Measurements from ENCODE around the gene RPA3.

The RPA3 gene

DNA sequence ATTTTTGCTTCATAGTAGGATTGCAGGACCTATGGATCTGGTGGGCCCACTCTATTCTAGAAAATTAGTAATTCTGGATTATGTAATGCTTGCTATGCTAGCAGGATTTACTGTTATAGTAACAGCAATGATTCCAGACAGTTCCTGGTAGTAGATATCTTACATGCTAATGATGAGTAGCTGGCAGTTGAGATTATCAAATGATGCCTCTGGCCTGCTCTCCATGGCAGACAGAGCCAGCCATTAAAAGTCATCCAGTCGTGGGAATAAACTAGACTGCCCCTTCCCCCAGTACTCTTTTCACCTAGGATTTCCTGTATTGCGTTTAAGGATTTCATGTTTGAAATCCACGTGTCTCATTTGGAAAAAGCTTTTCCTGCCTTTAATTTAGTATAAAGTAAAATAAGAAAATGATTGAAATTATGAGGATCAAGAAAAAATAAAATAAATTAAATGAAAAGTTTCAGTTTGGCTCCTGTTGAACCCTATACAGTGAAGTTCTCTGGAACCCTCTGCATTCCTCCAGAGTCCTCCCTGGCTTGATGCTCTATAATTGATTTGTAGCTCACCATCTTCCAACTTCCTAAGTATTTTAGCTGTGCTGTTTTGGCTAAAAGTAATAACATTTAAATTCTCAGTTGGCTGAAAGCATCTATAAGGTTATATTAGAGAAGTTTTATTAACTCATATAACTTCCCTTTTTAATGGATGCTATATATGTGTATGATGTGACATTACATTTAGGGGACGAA lies 63.3 kb downstream of the RPA3 start:
- TF ChIP-seq, protein P1, sequence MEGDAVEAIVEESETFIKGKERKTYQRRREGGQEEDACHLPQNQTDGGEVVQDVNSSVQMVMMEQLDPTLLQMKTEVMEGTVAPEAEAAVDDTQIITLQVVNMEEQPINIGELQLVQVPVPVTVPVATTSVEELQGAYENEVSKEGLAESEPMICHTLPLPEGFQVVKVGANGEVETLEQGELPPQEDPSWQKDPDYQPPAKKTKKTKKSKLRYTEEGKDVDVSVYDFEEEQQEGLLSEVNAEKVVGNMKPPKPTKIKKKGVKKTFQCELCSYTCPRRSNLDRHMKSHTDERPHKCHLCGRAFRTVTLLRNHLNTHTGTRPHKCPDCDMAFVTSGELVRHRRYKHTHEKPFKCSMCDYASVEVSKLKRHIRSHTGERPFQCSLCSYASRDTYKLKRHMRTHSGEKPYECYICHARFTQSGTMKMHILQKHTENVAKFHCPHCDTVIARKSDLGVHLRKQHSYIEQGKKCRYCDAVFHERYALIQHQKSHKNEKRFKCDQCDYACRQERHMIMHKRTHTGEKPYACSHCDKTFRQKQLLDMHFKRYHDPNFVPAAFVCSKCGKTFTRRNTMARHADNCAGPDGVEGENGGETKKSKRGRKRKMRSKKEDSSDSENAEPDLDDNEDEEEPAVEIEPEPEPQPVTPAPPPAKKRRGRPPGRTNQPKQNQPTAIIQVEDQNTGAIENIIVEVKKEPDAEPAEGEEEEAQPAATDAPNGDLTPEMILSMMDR (IDR thresholded peaks at IDR 0.05; ENCODE audit: borderline replicate concordance, insufficient read depth, low read depth, low read length) = no peak
- H3K4me3 ChIP-seq (ENCODE audit: low read depth, low read length) = no peak overlapping the region

DNA sequence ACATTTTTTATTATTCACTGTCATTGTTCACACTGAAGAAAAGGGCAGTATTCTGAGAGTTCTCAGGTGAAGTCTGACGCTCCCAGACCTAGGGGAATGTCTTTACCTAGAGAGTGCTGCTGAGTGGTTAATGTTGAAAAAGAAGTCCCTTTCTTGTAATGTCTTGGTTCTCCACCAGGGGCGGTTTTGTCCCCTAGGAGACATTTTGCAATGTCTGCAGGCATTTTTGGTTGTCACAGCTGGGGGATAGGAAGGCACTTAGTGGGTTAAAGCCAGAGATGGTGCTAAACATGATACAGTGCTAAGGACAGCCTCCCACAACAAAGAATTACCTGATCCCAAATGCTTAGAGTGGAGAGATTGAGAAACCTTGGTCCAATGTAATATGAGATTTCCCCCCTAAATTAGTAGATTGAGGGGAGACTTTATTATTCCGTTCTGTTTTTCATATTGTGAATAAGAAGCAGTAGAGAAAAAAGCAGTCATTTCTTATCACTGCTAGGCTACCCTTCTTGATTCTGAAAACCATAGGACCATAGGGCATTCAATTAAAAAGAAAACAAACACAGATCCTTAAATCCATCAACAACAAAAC lies 64.7 kb downstream of the RPA3 start:
- no peak overlapping the region for H3K4me3 ChIP-seq (ENCODE audit: low read depth, low read length)
- TF ChIP-seq, protein P1 (IDR thresholded peaks at IDR 0.05; ENCODE audit: borderline replicate concordance, insufficient read depth, low read depth, low read length) = peak; percentile 54; the same call in 1 of the 2 replicates

DNA sequence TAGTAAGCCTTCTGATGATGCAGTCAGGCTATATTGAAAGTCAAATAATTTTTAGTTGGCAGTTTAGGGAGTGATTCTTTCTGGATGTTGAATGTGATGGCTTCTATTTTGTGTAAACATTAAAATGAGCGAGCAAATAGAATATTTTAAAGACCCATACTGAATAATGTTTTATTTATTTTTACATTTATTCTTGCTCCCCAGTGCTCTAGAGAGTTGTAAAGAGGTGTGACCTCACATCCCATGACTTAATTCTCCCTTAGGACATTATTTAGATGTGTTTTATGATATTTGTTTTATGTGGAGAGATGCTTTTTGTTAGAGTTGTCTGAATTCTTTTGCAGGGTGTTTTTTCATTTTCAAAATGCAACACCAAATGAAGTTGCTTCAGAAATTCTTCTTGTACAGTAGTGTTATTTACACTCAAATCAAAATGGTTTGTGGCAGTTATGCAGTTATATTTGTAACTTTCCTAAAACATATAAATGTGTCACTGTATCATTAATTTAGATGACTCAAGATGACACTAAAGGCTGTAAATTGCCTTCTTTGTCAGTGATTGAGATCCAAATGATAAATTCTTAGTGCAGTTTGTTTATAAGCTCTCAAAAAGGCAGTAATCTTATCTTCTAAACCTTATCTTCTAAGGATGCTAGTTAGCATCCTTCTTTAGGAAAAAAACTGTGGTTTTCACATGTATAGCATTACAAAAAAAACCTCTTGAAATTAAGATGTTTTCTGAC lies 65.4 kb downstream of the RPA3 start:
- TF ChIP-seq, protein P1 (IDR thresholded peaks at IDR 0.05; ENCODE audit: borderline replicate concordance, insufficient read depth, low read depth, low read length) = no peak
- no peak overlapping the region for H3K4me3 ChIP-seq (ENCODE audit: low read depth, low read length)

DNA sequence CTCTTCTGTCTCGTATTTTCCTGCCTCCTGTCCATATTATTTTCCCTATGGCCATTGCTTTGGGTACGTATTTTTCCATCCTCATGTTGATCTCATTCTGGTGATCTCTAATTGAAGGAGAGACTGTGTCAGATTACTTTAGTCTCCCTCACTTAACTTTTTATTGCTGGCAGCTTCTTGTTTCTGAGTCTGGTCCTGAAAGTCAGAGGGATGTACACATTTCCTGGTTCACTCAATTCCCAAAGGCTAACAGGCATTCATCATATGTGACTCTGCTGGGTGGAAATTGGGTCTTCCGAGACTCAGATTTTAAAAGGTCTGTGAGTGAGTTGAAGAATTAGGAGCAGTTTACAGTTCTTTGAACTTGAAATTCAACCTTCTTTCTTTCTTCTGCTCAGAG lies 66.9 kb downstream of the RPA3 start:
- H3K4me3 ChIP-seq (ENCODE audit: low read depth, low read length) = no peak overlapping the region
- TF ChIP-seq, protein P1 (IDR thresholded peaks at IDR 0.05; ENCODE audit: borderline replicate concordance, insufficient read depth, low read depth, low read length) = no peak

DNA sequence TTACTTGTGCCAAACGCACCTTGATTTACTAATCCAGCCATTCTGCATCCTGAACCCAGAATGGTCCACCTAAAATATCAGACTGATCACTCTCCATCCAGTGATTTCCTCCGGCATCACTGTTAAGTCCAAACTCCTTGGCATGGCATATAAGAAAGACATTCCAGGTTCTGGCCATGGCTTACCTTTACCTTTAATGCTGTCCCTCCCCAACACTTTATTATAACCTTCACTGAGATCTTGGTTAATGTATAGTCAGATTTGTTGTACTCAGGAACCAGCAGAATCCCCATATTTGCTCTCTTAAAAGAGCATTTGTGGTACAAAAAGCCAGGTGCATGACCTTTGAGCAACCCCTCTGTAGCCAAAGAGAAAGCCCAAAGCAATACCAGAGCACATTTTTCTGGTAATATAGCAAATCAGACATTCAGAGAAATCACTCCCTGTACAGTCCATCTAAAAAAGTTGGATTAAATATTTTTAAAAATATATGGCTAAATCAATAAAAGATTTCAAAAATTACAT lies 67.7 kb downstream of the RPA3 start:
- TF ChIP-seq, protein P1 (IDR thresholded peaks at IDR 0.05; ENCODE audit: borderline replicate concordance, insufficient read depth, low read depth, low read length) = no peak
- no peak overlapping the region for H3K4me3 ChIP-seq (ENCODE audit: low read depth, low read length)

DNA sequence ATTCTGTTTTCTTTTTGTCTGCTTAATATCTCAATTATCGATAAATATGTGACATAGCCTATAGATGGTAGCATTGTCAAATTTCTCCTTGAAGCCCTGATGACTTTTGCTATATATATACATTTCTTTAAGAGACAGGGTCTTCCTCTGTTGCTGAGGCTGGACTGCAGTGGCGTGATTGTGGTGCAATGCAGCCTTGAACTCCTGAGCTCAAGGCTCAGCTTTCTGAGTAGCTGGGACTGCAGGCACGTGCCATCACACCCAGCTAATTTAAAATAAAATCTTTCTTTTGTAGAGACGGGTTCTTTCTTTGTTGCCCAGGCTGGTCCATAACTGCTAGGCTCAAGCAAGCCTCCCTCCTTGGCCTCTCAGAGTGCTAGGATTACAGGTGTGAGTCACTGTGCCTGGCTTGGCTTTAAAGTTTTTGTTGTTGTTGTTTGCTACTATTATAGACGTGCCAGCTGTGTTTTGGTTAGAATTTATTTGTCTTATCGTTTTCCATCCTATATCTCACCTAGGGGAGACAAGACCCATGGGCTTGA lies 70.8 kb downstream of the RPA3 start:
- TF ChIP-seq, protein P1 (IDR thresholded peaks at IDR 0.05; ENCODE audit: borderline replicate concordance, insufficient read depth, low read depth, low read length) = no peak
- H3K4me3 ChIP-seq (ENCODE audit: low read depth, low read length) = no peak overlapping the region

Measured in GM12875 (cell line).